Common myeloid progenitor, CD34-positive (primary cell): ENCODE results near the gene BACH1.

Experiments
- CTCF ChIA-PET: fragments of 350-600 bp; sonication (Branson Sonifier 250); formaldehyde crosslinking; loops from one replicate; lab custom pipeline; 2021; ENCODE audit warnings: antibody characterized with exemption; lab: Charles Lee
- POLR2A ChIA-PET: fragments of 350-600 bp; sonication (Branson Sonifier 250); formaldehyde crosslinking; loops from one replicate; lab custom pipeline; 2021; ENCODE audit warnings: antibody characterized with exemption; lab: Charles Lee
- DNase-seq, 3 donors: peaks; one replicate each; pipeline versions ENCODE4 v3.0.0 to v3.0.0-alpha.2; 2013
- H3K27ac ChIP-seq, 2 experiments: 1 replicate in 1 of 2; 2 replicates in 1 of 2; pipeline ENCODE4 v1.7.0; 2013; ENCODE audit warnings: inconsistent platforms in 2 of 2, low read length in 2 of 2, mild to moderate bottlenecking in 2 of 2, low read depth in 1 of 2, moderate library complexity in 1 of 2; ENCODE audit not compliant: severe bottlenecking in 2 of 2, insufficient read depth in 1 of 2, poor library complexity in 1 of 2
- H3K27me3 ChIP-seq, 5 experiments: replicated peaks in 2 of 5; 1 replicate in 3 of 5; 2 replicates in 2 of 5; pipeline versions ENCODE4 v1.6.1 to v1.7.0; 2013; ENCODE audit warnings: low read length in 4 of 5, mild to moderate bottlenecking in 2 of 5, moderate library complexity in 2 of 5, inconsistent platforms in 1 of 5; ENCODE audit not compliant: insufficient read depth in 5 of 5, control insufficient read depth in 4 of 5
- H3K36me3 ChIP-seq, 4 experiments: 1 replicate in 2 of 4; 2 replicates in 2 of 4; pipeline versions ENCODE4 v1.6.1 to v1.7.0; 2013; ENCODE audit warnings: low read length in 3 of 4, control low read depth in 1 of 4, mild to moderate bottlenecking in 1 of 4; ENCODE audit not compliant: control insufficient read depth in 4 of 4, insufficient read depth in 4 of 4
- H3K4me1 ChIP-seq, 4 experiments: 1 replicate in 3 of 4; 2 replicates in 1 of 4; pipeline versions ENCODE4 v1.6.1 to v1.7.1; 2013; ENCODE audit warnings: low read length in 3 of 4, mild to moderate bottlenecking in 3 of 4, control low read depth in 1 of 4, inconsistent platforms in 1 of 4, moderate library complexity in 1 of 4; ENCODE audit not compliant: control insufficient read depth in 4 of 4, insufficient read depth in 4 of 4; ENCODE audit errors: control extremely low read depth in 1 of 4
- H3K4me3 ChIP-seq, 7 experiments: 1 replicate in 4 of 7; 2 replicates in 3 of 7; pipeline versions ENCODE4 v1.5.1 to v1.7.0; 2013; ENCODE audit warnings: mild to moderate bottlenecking in 7 of 7, low read length in 6 of 7, moderate library complexity in 6 of 7, inconsistent platforms in 2 of 7, low read depth in 2 of 7, control low read depth in 1 of 7; ENCODE audit not compliant: insufficient read depth in 4 of 7, control insufficient read depth in 1 of 7; ENCODE audit errors: extremely low read depth in 1 of 7
- H3K9me3 ChIP-seq, 5 experiments: 1 replicate in 4 of 5; 2 replicates in 1 of 5; pipeline versions ENCODE4 v1.6.1 to v1.7.1; 2013; ENCODE audit warnings: low read length in 4 of 5, mild to moderate bottlenecking in 2 of 5, inconsistent platforms in 1 of 5, low read depth in 1 of 5, moderate library complexity in 1 of 5; ENCODE audit not compliant: control insufficient read depth in 4 of 5, insufficient read depth in 2 of 5; ENCODE audit errors: control extremely low read depth in 1 of 5
- WGBS: methylation state at CpG from one replicate; pipeline ENCODE4 v1.1.5; 2013; ENCODE audit not compliant: insufficient coverage; 5-methylcytosine and 5-hydroxymethylcytosine counted together

The BACH1 gene

GRCh38 chr21:29335720-29336119 is 37.0 kb downstream of the BACH1 start:
- ChIA-PET POLR2A (no interaction called here), CTCF (interaction anchor here (1.0 to 1.4 kb wide), 3 partner anchors 8 to 70 kb away, joined by 3 to 7 read pairs (median 3); no protein-coding TSS in a partner anchor)
- peaks cover 0 to 8% (median 0%) of the 10 kb centered on the region in 4 experiments for H3K4me1 ChIP-seq
- 100% methylated on average over 1 of the region's 3 CpGs for WGBS
- no peak overlapping the region for H3K4me3 ChIP-seq
- no peak overlapping the region for H3K27ac ChIP-seq
- H3K27me3 ChIP-seq = no peaks in the 10 kb centered on the region
- peaks cover 0 to 36% (median 17%) of the 10 kb centered on the region in 4 experiments for H3K36me3 ChIP-seq
- no peaks in the 10 kb centered on the region for H3K9me3 ChIP-seq
- no peak for DNase-seq

GRCh38 chr21:29338256-29338655 is 39.5 kb downstream of the BACH1 start:
- Histone ChIP-seq H3K9me3 (no peaks in the 10 kb centered on the region), H3K36me3 (peaks cover 3 to 40% (median 18%) of the 10 kb centered on the region in 4 experiments), H3K4me1 (peaks cover 0 to 8% (median 0%) of the 10 kb centered on the region in 4 experiments), H3K27ac (no peak overlapping the region), H3K27me3 (no peaks in the 10 kb centered on the region), H3K4me3 (no peak overlapping the region)
- POLR2A ChIA-PET = no interaction called here
- no peak for DNase-seq
- CTCF ChIA-PET = interaction anchor here (0.7 to 2.2 kb wide), 5 partner anchors 10 to 248 kb away, joined by 3 to 16 read pairs (median 5); no protein-coding TSS in a partner anchor
- no CpG with 5 or more reads among the region's 4 CpGs for WGBS

GRCh38 chr21:29340228-29340627 is 41.5 kb downstream of the BACH1 start:
- H3K27ac ChIP-seq = no peak overlapping the region
- no peaks in the 10 kb centered on the region for H3K9me3 ChIP-seq
- no peaks in the 10 kb centered on the region for H3K27me3 ChIP-seq
- ChIA-PET POLR2A (no interaction called here), CTCF (interaction anchor here (1.0 to 2.4 kb wide), 6 partner anchors 9 to 176 kb away, joined by 3 to 16 read pairs (median 5); no protein-coding TSS in a partner anchor)
- DNase-seq = no peak
- H3K4me1 ChIP-seq = no peaks in the 10 kb centered on the region
- peaks cover 3 to 38% (median 20%) of the 10 kb centered on the region in 4 experiments for H3K36me3 ChIP-seq
- H3K4me3 ChIP-seq = no peak overlapping the region

- no peak overlapping the region for H3K4me3 ChIP-seq
- H3K4me1 ChIP-seq = peaks cover 0 to 9% (median under 1%) of the 10 kb centered on the region in 4 experiments
- POLR2A ChIA-PET = interaction anchor here (0.6 kb wide), 1 partner anchor 18 kb away, joined by 3 read pairs; no protein-coding TSS in a partner anchor
- no peaks in the 10 kb centered on the region for H3K27me3 ChIP-seq
- no peak overlapping the region for H3K27ac ChIP-seq
- CTCF ChIA-PET = interaction anchor here (1.1 to 1.2 kb wide), 2 partner anchors 108 to 179 kb away, joined by 3 to 5 read pairs; no protein-coding TSS in a partner anchor
- DNase-seq = no peak
- WGBS = 94% methylated on average over 8 of the region's 9 CpGs
- no peaks in the 10 kb centered on the region for H3K9me3 ChIP-seq
- H3K36me3 ChIP-seq = peaks cover 6 to 31% (median 17%) of the 10 kb centered on the region in 4 experiments
Measured at GRCh38 chr21:29342363-29342957, 43.7 kb downstream of the BACH1 start.

GRCh38 chr21:29343519-29343918 is 44.8 kb downstream of the BACH1 start:
- 89% methylated on average over 2 of the region's 4 CpGs for WGBS
- Histone ChIP-seq H3K4me3 (no peak overlapping the region), H3K36me3 (peaks cover 6 to 29% (median 16%) of the 10 kb centered on the region in 4 experiments), H3K4me1 (peaks cover 4 to 19% (median 7%) of the 10 kb centered on the region in 4 experiments), H3K27me3 (no peaks in the 10 kb centered on the region), H3K9me3 (no peaks in the 10 kb centered on the region), H3K27ac (no peak overlapping the region)
- ChIA-PET POLR2A (no interaction called here), CTCF (interaction anchor here (0.8 to 1.8 kb wide), 4 partner anchors 8 to 261 kb away, joined by 3 to 6 read pairs (median 4); no protein-coding TSS in a partner anchor)
- no peak for DNase-seq

GRCh38 chr21:29346281-29346680 is 47.6 kb downstream of the BACH1 start:
- Histone ChIP-seq H3K4me1 (peaks cover 4 to 20% (median 8%) of the 10 kb centered on the region in 4 experiments), H3K27me3 (no peaks in the 10 kb centered on the region), H3K9me3 (no peaks in the 10 kb centered on the region), H3K4me3 (no peak overlapping the region), H3K36me3 (peaks cover 6 to 29% (median 16%) of the 10 kb centered on the region in 4 experiments), H3K27ac (no peak overlapping the region)
- WGBS = 100% methylated on average over 2 of the region's 3 CpGs
- ChIA-PET CTCF (interaction anchor here (1.2 to 3.6 kb wide), 6 partner anchors 9 to 258 kb away, joined by 3 to 20 read pairs (median 4); no protein-coding TSS in a partner anchor), POLR2A (interaction anchor here (0.6 kb wide), 1 partner anchor 107 kb away, joined by 3 read pairs; no protein-coding TSS in a partner anchor)
- DNase-seq = no peak

- 100% methylated on average over 3 of the region's 4 CpGs for WGBS
- Histone ChIP-seq H3K9me3 (no peaks in the 10 kb centered on the region), H3K4me3 (no peak overlapping the region), H3K36me3 (peaks cover 6 to 26% (median 15%) of the 10 kb centered on the region in 4 experiments), H3K27me3 (no peaks in the 10 kb centered on the region), H3K4me1 (peaks cover 4 to 20% (median 8%) of the 10 kb centered on the region in 4 experiments), H3K27ac (no peak overlapping the region)
- ChIA-PET CTCF (interaction anchor here (0.7 to 3.6 kb wide), 7 partner anchors 13 to 251 kb away, joined by 3 to 20 read pairs (median 4); no protein-coding TSS in a partner anchor), POLR2A (no interaction called here)
- DNase-seq = no peak
Measured at GRCh38 chr21:29346771-29347170, 48.0 kb downstream of the BACH1 start.
